NCI-H146 (cell line): ENCODE data around the gene IGF2BP2.
A peak's percentile ranks its signal among the peaks of the same experiment; 100 is the strongest.
"Not testable (repeated sequence)": the region's sequence is repeated elsewhere in the genome, so short reads cannot be mapped to it uniquely, and the experiment has no call there.

Experiments
- DNase-seq: peaks from one replicate; lab custom pipeline; 2025; lab: John Stamatoyannopoulos, UW

The IGF2BP2 gene

GRCh38 chr3:185711255-185711870 lies 113.5 kb downstream of the IGF2BP2 start:
- DNase-seq = no peak

- no peak for DNase-seq
Measured at GRCh38 chr3:185709251-185709955, 115.4 kb downstream of the IGF2BP2 start.

- no peak for DNase-seq
Measured at GRCh38 chr3:185708392-185708791, 116.5 kb downstream of the IGF2BP2 start.

GRCh38 chr3:185705498-185705897 lies 119.3 kb downstream of the IGF2BP2 start:
- DNase-seq = no peak

GRCh38 chr3:185702262-185703225 lies 122.3 kb downstream of the IGF2BP2 start:
- peak; percentile 16 for DNase-seq

GRCh38 chr3:185701611-185702261 lies 123.1 kb downstream of the IGF2BP2 start:
- DNase-seq = peak; percentile 25

GRCh38 chr3:185699927-185700326 lies 124.9 kb downstream of the IGF2BP2 start:
- no peak for DNase-seq

GRCh38 chr3:185697228-185697627 lies 127.6 kb downstream of the IGF2BP2 start:
- DNase-seq = not testable (repeated sequence)

GRCh38 chr3:185696039-185696438 lies 128.8 kb downstream of the IGF2BP2 start:
- DNase-seq = no peak

- no peak for DNase-seq
Measured at GRCh38 chr3:185693985-185694653, 130.7 kb downstream of the IGF2BP2 start.

GRCh38 chr3:185691622-185692021 lies 133.2 kb downstream of the IGF2BP2 start:
- no peak for DNase-seq

GRCh38 chr3:185687271-185687878 lies 137.5 kb downstream of the IGF2BP2 start:
- no peak for DNase-seq

- DNase-seq = no peak
Measured at GRCh38 chr3:185685231-185686035, 139.4 kb downstream of the IGF2BP2 start.

- DNase-seq = no peak
Measured at GRCh38 chr3:185680231-185680630, 144.6 kb downstream of the IGF2BP2 start.

- no peak for DNase-seq
Measured at GRCh38 chr3:185678027-185678426, 146.8 kb downstream of the IGF2BP2 start.

GRCh38 chr3:185677146-185677829 lies 147.6 kb downstream of the IGF2BP2 start:
- peak; percentile 22 for DNase-seq

GRCh38 chr3:185667574-185667973 lies 157.3 kb downstream of the IGF2BP2 start:
- no peak for DNase-seq

- no peak for DNase-seq
Measured at GRCh38 chr3:185663929-185664328, 160.9 kb downstream of the IGF2BP2 start.

- no peak for DNase-seq
Measured at GRCh38 chr3:185661772-185662171, 163.1 kb downstream of the IGF2BP2 start.

- DNase-seq = not testable (repeated sequence)
Measured at GRCh38 chr3:185661296-185661695, 163.5 kb downstream of the IGF2BP2 start.
